ENCODE measurements around the gene TRPC4AP.

- TF ChIP-seq POLR2A (IDR thresholded peaks at IDR 0.05) (no peak), POLR2AphosphoS5 (IDR thresholded peaks at IDR 0.05) (no peak)
- TF ChIP-seq, protein P1, sequence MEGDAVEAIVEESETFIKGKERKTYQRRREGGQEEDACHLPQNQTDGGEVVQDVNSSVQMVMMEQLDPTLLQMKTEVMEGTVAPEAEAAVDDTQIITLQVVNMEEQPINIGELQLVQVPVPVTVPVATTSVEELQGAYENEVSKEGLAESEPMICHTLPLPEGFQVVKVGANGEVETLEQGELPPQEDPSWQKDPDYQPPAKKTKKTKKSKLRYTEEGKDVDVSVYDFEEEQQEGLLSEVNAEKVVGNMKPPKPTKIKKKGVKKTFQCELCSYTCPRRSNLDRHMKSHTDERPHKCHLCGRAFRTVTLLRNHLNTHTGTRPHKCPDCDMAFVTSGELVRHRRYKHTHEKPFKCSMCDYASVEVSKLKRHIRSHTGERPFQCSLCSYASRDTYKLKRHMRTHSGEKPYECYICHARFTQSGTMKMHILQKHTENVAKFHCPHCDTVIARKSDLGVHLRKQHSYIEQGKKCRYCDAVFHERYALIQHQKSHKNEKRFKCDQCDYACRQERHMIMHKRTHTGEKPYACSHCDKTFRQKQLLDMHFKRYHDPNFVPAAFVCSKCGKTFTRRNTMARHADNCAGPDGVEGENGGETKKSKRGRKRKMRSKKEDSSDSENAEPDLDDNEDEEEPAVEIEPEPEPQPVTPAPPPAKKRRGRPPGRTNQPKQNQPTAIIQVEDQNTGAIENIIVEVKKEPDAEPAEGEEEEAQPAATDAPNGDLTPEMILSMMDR (IDR thresholded peaks at IDR 0.05): no peak
Measured at GRCh38 chr20:35079472-35080347, 12.9 kb downstream of the TRPC4AP start.

Measured in prostate gland (tissue), 2 donors.